GM18502 (cell line): ENCODE data around the gene BTG2.
A peak's percentile ranks its signal among the peaks of the same experiment; 100 is the strongest.

Experiments used
- ATAC-seq: cut with Tn5 transposase; IDR thresholded peaks from one replicate; pipeline ENCODE4 v1.9.1; 2021; ENCODE audit warnings: mild to moderate bottlenecking; ENCODE audit not compliant: unreplicated experiment, poor library complexity

Gene BTG2

DNA sequence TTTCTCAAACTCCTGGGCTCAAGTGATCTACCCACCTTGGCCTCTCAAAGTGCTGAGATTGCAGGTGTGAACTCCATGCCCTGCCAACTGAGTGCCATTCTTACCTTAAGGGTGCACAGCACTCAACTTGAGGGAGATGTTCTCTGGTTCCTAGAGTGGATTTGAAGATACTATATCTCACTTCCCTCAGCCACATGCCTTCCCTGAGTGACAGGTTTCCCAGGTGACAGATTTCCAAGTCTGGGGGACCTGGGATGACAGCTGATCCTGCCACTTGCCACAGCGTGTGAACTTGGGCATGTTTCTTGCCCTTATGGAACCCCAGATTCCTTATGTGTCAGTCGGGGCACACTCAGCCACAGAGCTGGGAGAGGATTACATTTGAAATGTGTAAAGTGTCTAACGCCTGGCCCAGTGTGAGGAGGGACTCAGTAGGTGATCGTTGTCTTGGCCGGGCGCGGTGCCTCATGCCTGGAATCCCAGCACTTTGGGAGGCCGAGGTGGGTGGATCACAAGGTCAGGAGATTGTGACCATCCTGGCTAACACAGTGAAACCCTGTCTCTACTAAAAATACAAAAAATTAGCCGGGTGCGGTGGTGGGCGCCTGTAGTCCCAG, 29.6 kb upstream of the BTG2 start:
- ATAC-seq: no peak

DNA sequence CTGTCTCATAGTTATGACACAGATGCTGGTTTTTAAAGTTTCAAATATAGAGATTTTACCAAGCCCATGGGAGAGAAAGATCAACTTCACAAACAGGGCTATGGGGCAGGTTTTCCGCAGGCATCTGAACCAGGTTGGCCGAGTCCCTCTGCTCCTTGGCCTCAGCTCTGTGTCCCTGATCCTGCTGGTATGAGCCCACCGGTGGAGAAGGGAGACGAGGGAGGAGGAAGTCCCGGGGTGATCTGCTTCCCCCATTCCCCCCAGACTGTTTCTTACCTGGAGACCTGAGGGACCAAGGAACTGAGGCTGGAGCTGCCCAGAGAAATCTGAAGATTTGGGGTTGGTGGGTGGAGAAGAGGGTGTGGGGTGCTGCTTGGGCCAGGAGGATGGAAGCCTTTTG, 28.9 kb upstream of the BTG2 start:
- ATAC-seq: no peak

DNA sequence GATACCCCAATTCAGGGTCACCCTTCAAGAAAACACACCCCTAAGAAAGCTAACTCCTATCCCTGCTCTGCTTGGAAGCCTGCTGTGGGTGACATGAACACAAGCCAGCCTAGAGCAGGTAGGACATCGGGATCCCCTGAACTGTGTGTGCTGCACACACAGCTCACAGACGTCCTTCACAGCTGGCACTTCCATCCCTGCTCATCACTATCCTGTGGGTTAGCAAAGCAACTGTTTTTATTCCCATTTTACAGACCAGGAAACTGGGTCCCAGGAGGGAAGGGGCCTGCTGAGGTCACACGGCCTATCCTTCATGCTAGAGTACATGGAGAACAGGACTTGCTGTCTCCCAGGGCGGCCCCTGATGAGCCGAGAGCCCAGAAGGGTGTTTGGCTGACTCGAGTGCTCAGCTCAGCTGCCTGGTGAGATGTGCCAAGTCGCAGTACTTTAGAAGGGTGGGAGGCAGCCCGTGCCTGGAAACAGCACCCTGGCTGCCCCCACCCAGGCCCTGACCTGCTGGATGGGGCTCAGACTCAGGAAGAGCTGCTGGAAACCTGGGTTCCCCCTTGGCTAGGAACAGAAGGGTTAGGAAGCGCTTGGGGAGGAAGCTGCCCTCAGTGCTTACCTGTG, 28.3 kb upstream of the BTG2 start:
- no peak for ATAC-seq

DNA sequence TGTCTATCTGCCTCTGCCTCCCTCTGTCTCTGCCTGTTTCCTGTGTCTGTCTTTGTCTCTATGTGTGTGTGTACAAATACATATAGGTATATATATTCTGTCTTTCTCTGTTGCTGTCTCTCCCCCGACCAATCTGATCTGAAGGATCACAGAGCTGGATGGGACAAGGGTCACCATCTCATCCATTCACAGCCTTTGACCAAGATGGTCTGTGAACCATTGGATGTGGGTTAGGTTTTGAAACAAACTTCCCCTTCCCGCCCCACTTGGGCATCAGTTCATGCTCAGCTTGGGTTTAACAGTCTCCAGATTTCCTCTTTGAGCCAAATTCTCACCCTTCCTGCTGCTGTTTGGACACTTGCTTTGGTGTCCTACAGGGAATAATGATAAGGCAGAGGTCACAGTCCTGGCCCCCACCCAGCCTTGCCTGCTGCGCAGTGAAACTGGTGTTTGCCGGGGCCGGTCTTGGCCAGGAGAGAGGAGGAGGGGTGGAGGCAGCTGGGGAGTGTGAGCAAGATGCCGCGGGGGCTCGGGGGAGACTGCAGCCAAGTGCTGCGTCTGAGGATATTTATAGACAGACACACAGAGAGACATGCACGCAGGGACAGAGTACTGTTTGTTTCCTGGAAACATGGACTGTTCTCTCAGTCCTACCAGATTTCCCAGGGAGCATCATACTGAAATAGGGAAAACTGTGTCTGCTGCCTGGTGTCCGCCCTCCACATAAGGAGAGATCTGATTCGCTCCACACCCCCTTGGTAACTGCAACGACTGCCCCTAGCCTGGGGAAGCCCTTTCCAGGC, 27.0 kb upstream of the BTG2 start:
- no peak for ATAC-seq

DNA sequence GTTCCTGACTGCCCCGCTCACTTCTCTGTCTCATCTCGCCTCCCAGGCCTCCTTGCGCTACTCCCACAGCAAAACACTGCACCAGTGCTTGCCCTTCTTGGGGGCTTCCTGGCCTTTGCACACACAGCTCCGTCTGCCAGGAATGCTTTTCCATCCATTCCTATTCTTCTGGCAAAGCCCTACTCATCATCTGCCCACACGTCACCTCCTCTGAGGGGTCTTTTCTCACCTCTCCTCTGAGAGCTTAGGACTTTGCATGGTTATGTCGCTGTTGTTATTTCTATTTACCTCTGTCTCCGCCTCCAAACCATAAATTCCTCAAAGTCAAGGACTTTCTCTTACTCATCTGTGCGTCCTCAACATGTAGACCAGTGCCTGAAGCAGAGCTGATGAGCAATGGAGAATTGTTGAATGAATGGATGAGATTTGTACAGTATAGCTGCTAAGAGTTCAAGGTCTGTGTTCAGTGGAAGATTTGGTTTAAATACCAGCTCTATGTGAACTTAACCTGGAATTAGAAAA, 26.4 kb upstream of the BTG2 start:
- no peak for ATAC-seq

DNA sequence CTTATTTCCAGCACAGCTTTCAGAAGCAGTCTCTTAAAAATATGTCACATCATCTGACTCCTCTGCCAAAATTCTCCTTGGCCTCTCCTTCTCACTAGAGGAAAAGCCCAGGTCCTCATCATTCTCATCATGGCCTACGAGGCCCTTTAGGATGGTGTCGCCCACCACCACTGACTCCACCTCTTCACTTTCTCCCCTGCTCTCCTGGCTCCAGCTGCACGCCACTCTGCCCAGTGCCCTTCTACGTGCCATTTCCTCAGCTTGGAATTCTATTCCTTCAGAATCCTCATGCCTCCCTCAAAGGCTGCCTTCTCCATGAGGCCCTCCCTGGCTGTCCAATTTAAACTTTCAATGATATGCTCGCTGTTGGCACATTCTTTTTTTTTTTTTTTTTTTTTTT, 25.3 kb upstream of the BTG2 start:
- no peak for ATAC-seq

DNA sequence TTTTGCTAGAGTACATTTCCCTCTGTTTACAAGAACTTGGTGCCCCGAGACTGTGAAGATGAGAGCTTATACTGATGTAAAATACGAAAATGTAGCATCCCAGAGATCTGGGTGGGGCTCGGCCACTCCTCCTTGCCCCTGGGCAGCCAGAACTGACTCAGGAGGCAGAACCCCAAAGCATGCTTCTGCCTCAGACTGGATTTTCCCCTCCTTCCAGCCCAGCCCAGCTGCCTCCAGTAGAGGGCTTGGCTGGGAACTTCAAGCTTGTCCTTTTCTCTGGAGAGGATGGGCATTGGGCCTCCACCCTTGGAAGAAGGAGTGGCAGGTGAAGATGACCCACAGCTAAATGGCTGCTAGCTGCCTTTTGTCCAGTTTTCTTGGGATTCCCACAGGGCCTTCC, 24.3 kb upstream of the BTG2 start:
- no peak for ATAC-seq

DNA sequence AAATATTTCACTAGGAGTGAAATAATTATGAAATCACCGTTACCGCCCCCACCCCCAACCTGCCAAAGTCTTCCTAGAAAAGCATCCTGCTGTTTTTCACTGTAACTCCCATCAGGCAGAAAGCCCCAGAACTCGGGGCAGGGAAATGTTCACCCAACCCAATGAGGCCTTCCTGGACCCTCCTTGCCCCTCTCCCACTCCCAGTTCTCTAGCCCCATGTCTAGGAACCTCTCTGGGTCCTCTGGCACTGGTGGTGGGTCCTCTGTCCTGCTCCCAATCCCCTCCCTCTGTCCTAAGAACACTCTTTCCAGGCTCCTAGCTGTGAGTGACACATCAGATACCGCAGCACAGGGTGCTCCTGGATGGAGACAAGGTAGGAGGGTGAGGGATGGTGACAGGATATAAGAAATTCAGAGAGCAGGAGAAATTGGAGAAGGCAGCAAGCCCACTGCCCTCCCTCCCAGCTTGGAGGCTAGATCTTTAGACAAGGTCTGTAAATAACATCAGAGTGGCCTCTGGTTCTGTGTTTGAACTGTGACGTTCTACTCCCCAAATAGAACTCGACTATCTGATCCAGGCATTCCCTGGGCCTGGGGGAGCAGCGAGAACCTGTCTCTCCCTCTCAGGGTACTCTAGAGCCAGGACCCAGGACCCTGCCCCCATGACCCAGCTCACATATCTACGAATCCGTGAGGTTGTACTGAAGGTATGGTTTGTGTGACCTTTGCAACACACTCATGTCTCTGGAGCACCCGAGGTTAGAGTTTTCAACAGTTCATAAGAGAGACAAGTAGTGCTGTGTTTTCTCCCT, 23.3 kb upstream of the BTG2 start:
- no peak for ATAC-seq

DNA sequence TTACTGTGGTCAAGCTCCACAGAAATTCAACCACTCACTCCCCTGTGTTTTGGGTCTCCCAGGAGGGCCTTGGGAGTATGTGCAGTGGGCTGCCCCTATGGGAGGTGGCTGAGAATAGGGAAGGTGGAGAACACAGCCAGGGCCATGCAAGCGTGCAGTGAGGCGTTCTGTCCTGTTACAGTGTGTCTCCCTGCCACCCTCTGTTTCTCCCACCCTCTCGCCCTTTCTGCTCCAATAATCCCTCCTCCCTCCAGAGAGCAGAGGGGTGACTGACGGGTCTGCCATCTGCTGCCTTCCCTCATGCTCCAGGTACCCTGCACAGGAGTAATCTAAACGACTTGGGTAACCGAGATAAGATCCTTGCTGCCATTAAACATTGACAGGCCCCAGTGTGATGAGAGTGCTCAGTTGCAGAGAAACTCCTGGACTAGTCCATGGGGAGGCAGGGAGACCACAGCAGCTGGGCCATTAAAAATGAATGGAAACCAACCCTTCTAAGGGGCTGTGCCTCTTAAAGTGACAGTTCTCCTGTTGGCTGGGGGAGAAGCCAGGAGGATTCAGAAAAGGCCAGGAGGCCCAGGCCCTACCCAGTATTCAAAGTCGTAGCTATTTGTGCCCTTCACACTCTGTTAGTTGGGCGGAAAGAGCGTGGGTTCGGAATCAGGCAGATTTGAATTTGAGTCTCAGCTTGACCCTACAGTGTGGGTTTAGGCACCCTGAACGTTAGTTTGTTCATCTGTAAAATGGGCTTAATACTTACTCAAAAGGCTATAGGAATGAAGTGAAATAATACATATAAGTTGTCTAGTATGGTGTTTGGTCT, 22.4 kb upstream of the BTG2 start:
- no peak for ATAC-seq

DNA sequence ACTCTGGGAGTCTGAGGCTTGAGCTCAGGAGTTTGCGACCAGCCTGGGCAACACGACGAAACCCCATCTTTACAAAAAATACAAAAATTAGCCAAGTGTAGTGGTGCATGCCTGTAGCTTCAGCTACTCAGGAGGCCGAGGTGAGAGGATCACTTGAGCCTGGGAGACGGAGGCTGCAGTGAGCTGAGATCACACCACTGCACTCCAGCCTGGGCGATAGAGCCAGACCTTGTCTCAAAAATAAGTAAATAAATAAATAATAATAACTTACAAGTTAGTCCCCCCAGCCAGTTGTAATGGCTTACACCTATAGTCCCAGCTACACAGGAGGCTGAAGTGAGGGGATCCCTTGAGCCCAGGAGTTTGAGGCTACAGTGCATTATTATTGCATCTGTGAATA, 21.7 kb upstream of the BTG2 start:
- no peak for ATAC-seq

DNA sequence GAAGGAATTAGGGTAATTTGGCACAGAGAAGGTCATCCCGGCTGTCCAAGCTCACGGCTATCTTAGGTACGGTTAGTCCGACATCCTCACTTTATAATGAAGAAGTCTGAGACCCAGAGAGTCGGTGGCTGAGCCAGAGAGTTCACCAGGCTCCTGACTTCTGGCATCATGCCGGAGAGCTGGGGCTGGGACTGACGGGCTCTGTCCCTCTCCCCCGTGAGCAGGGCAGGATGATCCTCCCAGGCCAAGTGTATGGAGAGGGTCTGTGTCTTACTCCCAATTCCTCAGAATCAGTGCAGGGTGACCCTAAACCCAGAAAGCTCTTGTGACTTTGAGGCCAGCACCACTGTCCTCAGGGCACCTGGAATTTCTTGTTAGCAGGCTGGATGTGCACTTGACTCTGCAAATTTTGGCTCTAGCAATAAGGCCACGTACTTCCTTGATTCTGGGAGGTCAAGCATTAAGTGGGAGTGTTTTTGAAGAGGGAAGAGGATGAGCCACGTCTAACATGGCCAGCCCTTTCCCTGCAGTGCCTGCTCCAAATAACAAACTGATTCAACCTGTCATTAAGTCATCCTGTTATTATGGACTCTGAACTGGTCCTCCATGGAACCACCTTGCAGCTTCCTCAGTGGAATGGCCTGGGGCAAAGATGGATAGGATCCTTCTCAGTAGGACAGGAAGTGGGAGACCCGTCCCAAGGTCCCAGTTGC, 20.8 kb upstream of the BTG2 start:
- ATAC-seq: no peak

DNA sequence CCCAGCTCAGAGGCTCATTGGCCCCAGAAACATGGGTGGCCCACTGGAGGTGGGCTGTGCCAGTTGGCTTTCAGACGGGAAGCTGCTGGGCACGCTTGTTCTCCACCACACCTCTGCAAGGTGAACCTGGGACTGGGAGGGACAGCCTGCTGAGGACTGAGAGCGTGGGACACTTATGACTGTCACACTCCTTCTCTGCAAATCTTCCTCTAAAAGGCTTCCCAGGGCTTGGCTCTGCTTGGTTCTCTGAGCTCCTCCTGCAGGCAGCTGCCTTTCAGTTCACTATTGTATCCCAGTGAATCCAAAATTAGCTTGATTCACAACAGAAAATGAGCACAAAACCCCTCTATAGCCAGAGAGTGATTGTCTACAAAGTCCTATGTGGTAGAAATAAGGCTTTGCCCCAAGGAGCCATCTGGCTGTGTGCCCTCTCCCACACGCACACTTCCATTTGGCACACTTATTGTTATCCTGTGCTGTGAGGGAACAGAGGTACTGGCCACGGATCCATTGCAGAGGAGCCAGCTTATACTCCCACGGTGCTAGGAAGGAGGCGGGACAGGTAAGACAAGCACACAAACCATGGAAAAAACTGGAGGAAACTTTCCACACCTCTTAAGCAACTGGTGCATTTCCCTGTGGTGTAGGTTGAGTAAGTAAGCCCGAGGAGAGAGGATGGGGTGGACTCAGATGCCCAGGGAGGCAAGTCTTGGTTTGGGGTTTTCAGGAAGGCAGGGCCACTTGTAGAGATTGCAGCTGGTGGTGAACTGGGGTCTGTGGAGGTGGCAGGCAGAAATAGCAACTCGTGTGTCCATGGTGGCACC, 18.9 kb upstream of the BTG2 start:
- ATAC-seq: no peak

DNA sequence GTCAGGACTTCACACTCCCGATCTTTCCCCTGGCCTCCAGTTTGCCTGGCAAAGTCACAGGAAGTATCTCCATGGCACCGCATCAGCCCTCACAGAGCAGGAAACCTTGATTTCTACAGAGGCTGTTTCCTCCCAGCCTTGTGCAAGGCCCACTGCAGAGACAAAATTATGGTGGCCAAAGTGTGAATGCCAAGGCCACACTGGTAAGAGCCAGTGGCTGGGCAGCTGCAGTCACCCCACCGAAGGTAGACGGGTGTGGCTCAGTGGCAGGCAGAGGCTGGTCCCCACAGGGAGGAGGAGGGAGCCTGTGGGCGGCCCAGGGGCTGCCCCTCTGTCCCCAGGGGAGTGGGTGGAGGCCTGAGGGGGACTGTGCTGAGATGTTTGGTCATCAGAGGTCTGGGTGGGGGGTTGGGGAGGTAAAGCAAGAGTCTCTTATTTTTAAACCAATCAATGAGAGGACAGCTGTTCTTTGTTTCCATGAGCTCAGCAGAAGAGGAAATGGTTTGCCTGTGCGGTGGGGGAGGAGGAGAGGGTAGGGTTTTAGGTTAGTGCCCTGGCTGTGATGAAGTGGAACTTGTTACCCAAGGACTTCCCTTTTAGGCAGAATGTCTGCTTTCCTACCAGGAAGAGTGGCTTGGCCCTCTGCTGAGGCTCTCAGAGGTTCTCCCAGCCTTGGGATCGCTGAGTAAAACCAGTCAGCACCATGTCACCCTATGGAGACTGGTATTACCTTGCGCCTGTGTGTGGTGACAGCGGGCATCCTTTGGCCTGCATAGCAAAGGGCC, 18.0 kb upstream of the BTG2 start:
- peak; percentile 51 for ATAC-seq

DNA sequence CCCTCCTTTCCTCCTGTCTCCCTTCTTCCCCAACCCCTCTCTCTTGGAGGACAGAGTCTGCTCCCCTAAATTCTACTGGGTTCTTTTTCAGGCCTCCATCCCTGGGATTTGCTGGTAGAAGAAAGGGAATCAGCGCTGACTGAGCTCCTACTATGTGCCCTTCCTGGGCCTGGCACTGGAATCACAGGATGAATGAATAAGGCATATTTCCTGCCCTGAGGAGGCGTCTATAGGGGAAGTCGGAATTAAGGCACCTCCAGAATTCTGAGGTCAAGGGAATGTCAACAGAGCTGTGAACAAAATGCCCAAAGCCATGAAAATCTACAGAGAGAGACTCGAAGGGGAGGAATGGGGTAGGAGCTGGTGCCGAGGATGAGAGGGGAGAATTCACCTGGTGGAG, 17.4 kb upstream of the BTG2 start:
- no peak for ATAC-seq

DNA sequence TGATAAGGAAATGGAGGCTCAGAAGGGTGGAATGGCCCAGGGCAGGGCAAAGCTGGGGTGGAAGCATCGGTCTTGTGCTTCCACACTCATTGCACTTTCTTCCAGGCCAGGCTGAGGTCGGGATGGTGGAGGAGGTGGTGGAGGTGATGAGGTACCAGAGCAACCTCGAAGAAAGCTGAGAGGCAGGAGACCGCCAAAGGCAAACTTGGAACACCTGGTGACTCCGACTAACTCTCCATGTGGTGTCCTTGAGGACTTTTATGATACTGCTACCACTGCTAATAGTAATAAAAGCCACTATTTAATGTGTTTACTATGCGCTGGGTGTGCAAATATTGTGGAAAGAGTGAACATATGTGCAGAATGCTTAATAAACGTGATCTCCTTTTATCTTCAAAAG, 16.9 kb upstream of the BTG2 start:
- no peak for ATAC-seq

DNA sequence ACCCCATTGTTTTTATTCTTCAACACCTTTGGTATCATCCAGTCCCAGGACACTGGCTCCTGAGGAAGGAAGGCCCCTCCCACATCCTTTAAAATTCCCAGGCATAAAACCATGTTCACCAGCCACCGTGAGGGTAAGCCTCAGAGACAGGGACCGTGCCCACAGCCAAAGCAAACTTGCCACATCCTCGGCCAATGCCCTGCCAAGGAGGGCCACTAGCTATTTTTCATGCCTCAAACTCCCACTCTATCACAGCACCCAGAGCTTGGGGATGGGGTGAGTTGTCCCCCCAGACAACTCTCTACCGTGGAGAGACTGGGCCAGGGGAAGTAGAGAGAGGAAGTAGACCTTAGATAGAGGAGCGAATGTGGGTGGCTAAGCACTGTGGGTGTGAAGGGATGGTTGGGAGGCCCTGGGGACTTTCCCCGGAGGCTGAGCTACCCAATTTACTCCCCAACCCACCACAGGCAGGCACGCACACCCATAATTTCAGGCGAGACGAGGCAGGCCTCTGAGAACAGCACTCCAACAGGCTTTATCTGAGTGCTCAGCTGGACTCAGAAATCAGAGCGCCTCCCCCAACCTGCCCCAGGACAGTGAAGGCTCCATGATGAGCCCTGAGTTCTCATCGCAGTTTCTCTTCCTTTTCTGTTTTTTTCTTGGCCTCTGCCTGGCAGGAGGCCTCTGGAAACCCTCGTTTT, 15.9 kb upstream of the BTG2 start:
- ATAC-seq: peak; percentile 56

DNA sequence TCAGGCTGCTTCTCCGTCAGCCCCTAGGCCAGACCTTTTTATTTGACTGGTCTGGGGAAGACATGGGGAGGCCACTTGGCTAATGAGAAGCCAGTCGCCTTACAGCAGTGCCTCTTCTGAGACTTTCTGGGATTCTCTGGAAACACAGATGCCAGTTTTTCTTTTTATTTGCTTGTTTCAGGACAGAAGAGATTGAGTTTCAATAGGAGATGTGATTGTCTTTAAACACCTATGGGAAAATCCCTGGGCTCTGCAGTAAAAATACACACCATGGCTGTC, 15.4 kb upstream of the BTG2 start:
- ATAC-seq: no peak
